Activated effector memory CD4-positive, alpha-beta T cell treated with anti-CD3 and anti-CD28 coated beads, Interleukin-2, amount 50 U/mL, for 16 hours (primary cell): Measurements from ENCODE around the gene ZFP37.
"Not testable (repeated sequence)": the region's sequence is repeated elsewhere in the genome, so short reads cannot be mapped to it uniquely, and the experiment has no call there.

Source experiments
- DNase-seq: peaks from one replicate; pipeline ENCODE4 v3.0.0-alpha.2; 2020

Gene ZFP37

GRCh38 chr9:113056191-113057106 lies at the start of gene ZFP37:
TSS of gene ZFP37 (minus strand) at chr9:113056724. CDS start at chr9:113056688, 36 bp downstream.
- peak; percentile 91 for DNase-seq

- not testable (repeated sequence) for DNase-seq
These were observed 48.8 kb upstream of the ZFP37 start for GRCh38 chr9:113105345-113105744.

GRCh38 chr9:113095561-113095960 lies 39.0 kb upstream of the ZFP37 start:
- DNase-seq: no peak

GRCh38 chr9:113089924-113090323 lies 33.4 kb upstream of the ZFP37 start:
- DNase-seq: not testable (repeated sequence)

- DNase-seq: not testable (repeated sequence)
These were observed 32.6 kb upstream of the ZFP37 start for GRCh38 chr9:113089143-113089505.

GRCh38 chr9:113088456-113089142 lies 32.1 kb upstream of the ZFP37 start:
- DNase-seq: not testable (repeated sequence)

GRCh38 chr9:113062932-113063310 lies 6.4 kb upstream of the ZFP37 start:
- DNase-seq: not testable (repeated sequence)

- not testable (repeated sequence) for DNase-seq
These were observed 5.9 kb upstream of the ZFP37 start for GRCh38 chr9:113062256-113062931.

- peak; percentile 63 for DNase-seq
These were observed 4.7 kb upstream of the ZFP37 start for GRCh38 chr9:113061072-113061850.

GRCh38 chr9:113059581-113060284 lies 3.2 kb upstream of the ZFP37 start:
- peak; percentile 62 for DNase-seq

GRCh38 chr9:113057193-113057592 lies 669 bp upstream of the ZFP37 start:
- DNase-seq: no peak

GRCh38 chr9:113042884-113043657 lies 13.5 kb downstream of the ZFP37 start:
- no peak for DNase-seq

GRCh38 chr9:113026200-113026599 lies 30.3 kb downstream of the ZFP37 start:
- no peak for DNase-seq

GRCh38 chr9:113018247-113018646 lies 38.3 kb downstream of the ZFP37 start:
- DNase-seq: no peak

- no peak for DNase-seq
These were observed 44.0 kb downstream of the ZFP37 start for GRCh38 chr9:113012492-113012891.

GRCh38 chr9:113011911-113012381 lies 44.6 kb downstream of the ZFP37 start, which contains the start of gene ZNF883:
TSS of gene ZNF883 (minus strand) at chr9:113012192.
- DNase-seq: no peak

GRCh38 chr9:113005777-113006176 lies 50.7 kb downstream of the ZFP37 start:
- no peak for DNase-seq

- DNase-seq: no peak
These were observed 59.1 kb downstream of the ZFP37 start for GRCh38 chr9:112997236-112997941.
